Common myeloid progenitor, CD34-positive (primary cell): Measurements from ENCODE around the gene KITLG.
"Not testable (repeated sequence)": the region's sequence is repeated elsewhere in the genome, so short reads cannot be mapped to it uniquely, and the experiment has no call there.

Experiments used
- CTCF ChIA-PET: fragments of 350-600 bp; sonication (Branson Sonifier 250); formaldehyde crosslinking; loops from one replicate; lab custom pipeline; 2021; ENCODE audit warnings: antibody characterized with exemption; lab: Charles Lee
- POLR2A ChIA-PET: fragments of 350-600 bp; sonication (Branson Sonifier 250); formaldehyde crosslinking; loops from one replicate; lab custom pipeline; 2021; ENCODE audit warnings: antibody characterized with exemption; lab: Charles Lee
- DNase-seq, 3 donors: peaks; one replicate each; pipeline versions ENCODE4 v3.0.0 to v3.0.0-alpha.2; 2013
- H3K27ac ChIP-seq, 2 experiments: 1 replicate in 1 of 2; 2 replicates in 1 of 2; pipeline ENCODE4 v1.7.0; 2013; ENCODE audit warnings: inconsistent platforms in 2 of 2, low read length in 2 of 2, mild to moderate bottlenecking in 2 of 2, low read depth in 1 of 2, moderate library complexity in 1 of 2; ENCODE audit not compliant: severe bottlenecking in 2 of 2, insufficient read depth in 1 of 2, poor library complexity in 1 of 2
- H3K27me3 ChIP-seq, 5 experiments: replicated peaks in 2 of 5; 1 replicate in 3 of 5; 2 replicates in 2 of 5; pipeline versions ENCODE4 v1.6.1 to v1.7.0; 2013; ENCODE audit warnings: low read length in 4 of 5, mild to moderate bottlenecking in 2 of 5, moderate library complexity in 2 of 5, inconsistent platforms in 1 of 5; ENCODE audit not compliant: insufficient read depth in 5 of 5, control insufficient read depth in 4 of 5
- H3K36me3 ChIP-seq, 4 experiments: 1 replicate in 2 of 4; 2 replicates in 2 of 4; pipeline versions ENCODE4 v1.6.1 to v1.7.0; 2013; ENCODE audit warnings: low read length in 3 of 4, control low read depth in 1 of 4, mild to moderate bottlenecking in 1 of 4; ENCODE audit not compliant: control insufficient read depth in 4 of 4, insufficient read depth in 4 of 4
- H3K4me1 ChIP-seq, 4 experiments: 1 replicate in 3 of 4; 2 replicates in 1 of 4; pipeline versions ENCODE4 v1.6.1 to v1.7.1; 2013; ENCODE audit warnings: low read length in 3 of 4, mild to moderate bottlenecking in 3 of 4, control low read depth in 1 of 4, inconsistent platforms in 1 of 4, moderate library complexity in 1 of 4; ENCODE audit not compliant: control insufficient read depth in 4 of 4, insufficient read depth in 4 of 4; ENCODE audit errors: control extremely low read depth in 1 of 4
- H3K4me3 ChIP-seq, 7 experiments: 1 replicate in 4 of 7; 2 replicates in 3 of 7; pipeline versions ENCODE4 v1.5.1 to v1.7.0; 2013; ENCODE audit warnings: mild to moderate bottlenecking in 7 of 7, low read length in 6 of 7, moderate library complexity in 6 of 7, inconsistent platforms in 2 of 7, low read depth in 2 of 7, control low read depth in 1 of 7; ENCODE audit not compliant: insufficient read depth in 4 of 7, control insufficient read depth in 1 of 7; ENCODE audit errors: extremely low read depth in 1 of 7
- H3K9me3 ChIP-seq, 5 experiments: 1 replicate in 4 of 5; 2 replicates in 1 of 5; pipeline versions ENCODE4 v1.6.1 to v1.7.1; 2013; ENCODE audit warnings: low read length in 4 of 5, mild to moderate bottlenecking in 2 of 5, inconsistent platforms in 1 of 5, low read depth in 1 of 5, moderate library complexity in 1 of 5; ENCODE audit not compliant: control insufficient read depth in 4 of 5, insufficient read depth in 2 of 5; ENCODE audit errors: control extremely low read depth in 1 of 5
- WGBS: methylation state at CpG from one replicate; pipeline ENCODE4 v1.1.5; 2013; ENCODE audit not compliant: insufficient coverage; 5-methylcytosine and 5-hydroxymethylcytosine counted together

Gene KITLG

GRCh38 chr12:88472248-88472647 is 108.0 kb downstream of the KITLG start:
- peaks cover 0 to 2% (median 0%) of the 10 kb centered on the region in 5 experiments for H3K9me3 ChIP-seq
- 88% methylated on average over 2 of the region's 2 CpGs for WGBS
- no peak overlapping the region for H3K4me3 ChIP-seq
- no peak overlapping the region for H3K27ac ChIP-seq
- no peaks in the 10 kb centered on the region for H3K27me3 ChIP-seq
- no peaks in the 10 kb centered on the region for H3K4me1 ChIP-seq
- POLR2A ChIA-PET = no interaction called here
- DNase-seq = no peak
- CTCF ChIA-PET = no interaction called here
- no peaks in the 10 kb centered on the region for H3K36me3 ChIP-seq

GRCh38 chr12:88471331-88472045 is 108.8 kb downstream of the KITLG start:
- ChIA-PET CTCF (no interaction called here), POLR2A (no interaction called here)
- no peaks in the 10 kb centered on the region for H3K4me1 ChIP-seq
- DNase-seq = no peak
- H3K27me3 ChIP-seq = no peaks in the 10 kb centered on the region
- H3K4me3 ChIP-seq = no peak overlapping the region
- H3K9me3 ChIP-seq = peaks cover 0 to 3% (median 0%) of the 10 kb centered on the region in 5 experiments
- no peak overlapping the region for H3K27ac ChIP-seq
- no peaks in the 10 kb centered on the region for H3K36me3 ChIP-seq
- 96% methylated on average over 3 of the region's 4 CpGs for WGBS

- ChIA-PET POLR2A (no interaction called here), CTCF (interaction anchor here (0.7 kb wide), 1 partner anchor 518 kb away, joined by 3 read pairs; no protein-coding TSS in a partner anchor)
- 100% methylated on average over 1 of the region's 1 CpG for WGBS
- no peak overlapping the region for H3K27ac ChIP-seq
- H3K27me3 ChIP-seq = no peaks in the 10 kb centered on the region
- no peak overlapping the region for H3K4me3 ChIP-seq
- H3K4me1 ChIP-seq = no peaks in the 10 kb centered on the region
- DNase-seq = no peak
- H3K36me3 ChIP-seq = no peaks in the 10 kb centered on the region
- peaks cover 0 to 6% (median 1%) of the 10 kb centered on the region in 5 experiments for H3K9me3 ChIP-seq
Measured at GRCh38 chr12:88469154-88469553, 111.1 kb downstream of the KITLG start.

GRCh38 chr12:88468581-88468980 is 111.7 kb downstream of the KITLG start:
- no peaks in the 10 kb centered on the region for H3K36me3 ChIP-seq
- CTCF ChIA-PET = no interaction called here
- POLR2A ChIA-PET = no interaction called here
- H3K9me3 ChIP-seq = peaks cover 0 to 6% (median 1%) of the 10 kb centered on the region in 5 experiments
- H3K4me3 ChIP-seq = no peak overlapping the region
- no peak for DNase-seq
- no peaks in the 10 kb centered on the region for H3K4me1 ChIP-seq
- H3K27ac ChIP-seq = no peak overlapping the region
- H3K27me3 ChIP-seq = no peaks in the 10 kb centered on the region
- 83% methylated on average over 1 of the region's 1 CpG for WGBS

- 97% methylated on average over 5 of the region's 10 CpGs for WGBS
Measured at GRCh38 chr12:88466708-88467107, 113.6 kb downstream of the KITLG start.

GRCh38 chr12:88458327-88458726 is 121.9 kb downstream of the KITLG start:
- DNase-seq = no peak
- Histone ChIP-seq H3K4me1 (no peaks in the 10 kb centered on the region), H3K36me3 (no peaks in the 10 kb centered on the region), H3K4me3 (no peak overlapping the region), H3K27me3 (no peaks in the 10 kb centered on the region), H3K27ac (no peak overlapping the region), H3K9me3 (peaks cover 0 to 4% (median 0%) of the 10 kb centered on the region in 5 experiments)
- POLR2A ChIA-PET = no interaction called here
- WGBS = no CpG with 5 or more reads among the region's 1 CpG
- CTCF ChIA-PET = no interaction called here

More at GRCh38 chr12:88466708-88467107, 113.6 kb downstream of the KITLG start:
- H3K27me3 ChIP-seq, POLR2A ChIA-PET, H3K4me1 ChIP-seq, H3K9me3 ChIP-seq, H3K4me3 ChIP-seq, H3K36me3 ChIP-seq, H3K27ac ChIP-seq, CTCF ChIA-PET, DNase-seq: not testable (repeated sequence)

GRCh38 chr12:88453323-88453722 is 126.9 kb downstream of the KITLG start:
- DNase-seq = no peak
- no peak overlapping the region for H3K4me3 ChIP-seq
- no peaks in the 10 kb centered on the region for H3K27me3 ChIP-seq
- no peak overlapping the region for H3K27ac ChIP-seq
- H3K4me1 ChIP-seq = no peaks in the 10 kb centered on the region
- ChIA-PET CTCF (no interaction called here), POLR2A (no interaction called here)
- peaks cover 0 to 2% (median 0%) of the 10 kb centered on the region in 5 experiments for H3K9me3 ChIP-seq
- no peaks in the 10 kb centered on the region for H3K36me3 ChIP-seq
